ENCODE measurements around the gene FUT4.

GRCh38 chr11:94507485-94507884 is 36.2 kb upstream of the FUT4 start:
- TF ChIP-seq GATA3 (IDR thresholded peaks at IDR 0.05; ENCODE audit: low read depth, low read length) = no peak
- TF ChIP-seq GATA2 (IDR thresholded peaks at IDR 0.05; ENCODE audit: low read depth, low read length) = no peak

Data from SH-SY5Y (cell line).